DND-41 (cell line): ENCODE measurements around the gene COPE.

Experiments
- ATAC-seq: fragments of 200-7000 bp; cut with Tn5 transposase; 3 replicates; pipeline ENCODE4 v1.9.1; 2021; ENCODE audit warnings: low read depth; ENCODE audit not compliant: insufficient read depth
- DNase-seq: peaks from one replicate; pipeline ENCODE4 v3.0.0-alpha.2; 2020
- H2AFZ ChIP-seq: 2 replicates; pipeline ENCODE4 v1.6.0; 2012; ENCODE audit warnings: low read depth, low read length
- H3K27ac ChIP-seq: 2 replicates; pipeline ENCODE4 v1.5.1; 2012; ENCODE audit warnings: low read length, inconsistent platforms
- H3K27me3 ChIP-seq: fragments of 200-600 bp; sonication (generic); 2 replicates; pipeline ENCODE4 v1.6.0; 2012; ENCODE audit warnings: low read length, mild to moderate bottlenecking, inconsistent platforms; ENCODE audit not compliant: insufficient read depth, poor library complexity
- H3K36me3 ChIP-seq: 2 replicates; pipeline ENCODE4 v1.5.1; 2012; ENCODE audit warnings: low read length, inconsistent platforms; ENCODE audit not compliant: insufficient read depth
- H3K4me1 ChIP-seq: 2 replicates; pipeline ENCODE4 v1.5.1; 2012; ENCODE audit warnings: mild to moderate bottlenecking, low read length; ENCODE audit not compliant: insufficient read depth
- H3K4me2 ChIP-seq: 2 replicates; pipeline ENCODE4 v1.6.0; 2012; ENCODE audit warnings: mild to moderate bottlenecking, moderate library complexity, low read length, inconsistent platforms; ENCODE audit not compliant: insufficient read depth
- H3K4me3 ChIP-seq, 2 experiments: fragments of 200-600 bp in 1 of 2; shearing (Covaris generic) in 1 of 2; 2 replicates each; pipeline ENCODE4 v1.5.1; 2012 to 2016; ENCODE audit warnings: inconsistent platforms in 2 of 2, low read length in 2 of 2, mild to moderate bottlenecking in 2 of 2, low read depth in 1 of 2, moderate library complexity in 1 of 2
- H3K79me2 ChIP-seq: 2 replicates; pipeline ENCODE4 v1.6.0; 2012; ENCODE audit warnings: low read length, inconsistent platforms; ENCODE audit not compliant: insufficient read depth
- H3K9ac ChIP-seq: 2 replicates; pipeline ENCODE4 v1.6.0; 2012; ENCODE audit warnings: low read depth, mild to moderate bottlenecking, inconsistent platforms, low read length, moderate library complexity
- H3K9me3 ChIP-seq: 2 replicates; pipeline ENCODE4 v1.5.1; 2012; ENCODE audit warnings: low read length, moderate library complexity, mild to moderate bottlenecking, inconsistent platforms; ENCODE audit not compliant: insufficient read depth, severe bottlenecking
- H4K20me1 ChIP-seq: 2 replicates; pipeline ENCODE4 v1.6.0; 2012; ENCODE audit warnings: low read length; ENCODE audit not compliant: insufficient read depth
- EZH2 ChIP-seq: IDR thresholded peaks from 3 replicates; pipeline ENCODE4 v1.6.1; 2012; ENCODE audit warnings: borderline replicate concordance, low read depth, mild to moderate bottlenecking, moderate library complexity, low read length, inconsistent platforms; ENCODE audit not compliant: severe bottlenecking
- TF ChIP-seq, protein P1 (sequence below): IDR thresholded peaks from 2 replicates; pipeline ENCODE4 v1.5.1; 2012; ENCODE audit warnings: borderline replicate concordance, low read length, moderate library complexity, mild to moderate bottlenecking; ENCODE audit not compliant: poor library complexity, severe bottlenecking; ENCODE audit errors: extremely low read depth

The COPE gene

DNA sequence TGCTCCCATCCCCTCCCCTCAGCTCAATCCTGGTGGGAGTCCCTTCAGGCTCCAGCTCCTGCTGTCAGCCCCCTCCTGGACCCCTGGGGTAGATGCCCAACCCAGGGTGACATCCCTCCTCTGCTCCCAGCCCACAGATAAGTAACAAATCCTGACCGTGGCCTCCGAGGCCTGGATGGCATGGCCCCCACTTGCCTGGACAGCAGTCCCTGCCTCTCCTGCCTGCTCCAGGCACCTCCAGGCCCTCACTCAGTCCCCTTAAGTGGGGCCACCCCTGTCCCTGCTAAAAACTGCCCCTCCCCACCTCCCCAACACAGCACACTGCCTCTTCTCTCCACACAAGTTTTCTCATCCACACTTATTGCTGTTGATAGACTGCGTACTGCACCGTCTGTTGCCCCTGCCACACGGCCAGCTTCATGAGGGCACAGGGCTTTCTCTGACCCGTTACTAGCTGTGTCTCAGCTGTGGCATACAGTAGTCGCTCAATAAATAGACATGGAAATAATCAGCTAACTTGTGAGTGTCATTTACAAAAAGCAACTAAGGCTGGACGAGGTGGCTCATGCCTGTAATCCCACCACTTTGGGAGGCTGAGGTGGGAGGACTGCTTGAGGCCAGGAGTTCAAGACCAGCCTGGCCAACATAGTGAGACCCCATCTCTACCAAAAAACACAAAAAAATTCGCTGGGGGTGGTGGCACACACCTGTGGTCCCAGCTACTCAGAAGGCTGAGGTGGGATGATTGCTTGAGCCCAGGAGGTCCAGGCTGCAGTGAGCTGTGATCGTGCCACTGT, 29.0 kb downstream of the COPE start:
- TF ChIP-seq, protein P1, sequence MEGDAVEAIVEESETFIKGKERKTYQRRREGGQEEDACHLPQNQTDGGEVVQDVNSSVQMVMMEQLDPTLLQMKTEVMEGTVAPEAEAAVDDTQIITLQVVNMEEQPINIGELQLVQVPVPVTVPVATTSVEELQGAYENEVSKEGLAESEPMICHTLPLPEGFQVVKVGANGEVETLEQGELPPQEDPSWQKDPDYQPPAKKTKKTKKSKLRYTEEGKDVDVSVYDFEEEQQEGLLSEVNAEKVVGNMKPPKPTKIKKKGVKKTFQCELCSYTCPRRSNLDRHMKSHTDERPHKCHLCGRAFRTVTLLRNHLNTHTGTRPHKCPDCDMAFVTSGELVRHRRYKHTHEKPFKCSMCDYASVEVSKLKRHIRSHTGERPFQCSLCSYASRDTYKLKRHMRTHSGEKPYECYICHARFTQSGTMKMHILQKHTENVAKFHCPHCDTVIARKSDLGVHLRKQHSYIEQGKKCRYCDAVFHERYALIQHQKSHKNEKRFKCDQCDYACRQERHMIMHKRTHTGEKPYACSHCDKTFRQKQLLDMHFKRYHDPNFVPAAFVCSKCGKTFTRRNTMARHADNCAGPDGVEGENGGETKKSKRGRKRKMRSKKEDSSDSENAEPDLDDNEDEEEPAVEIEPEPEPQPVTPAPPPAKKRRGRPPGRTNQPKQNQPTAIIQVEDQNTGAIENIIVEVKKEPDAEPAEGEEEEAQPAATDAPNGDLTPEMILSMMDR = no peak
- no peak for TF ChIP-seq EZH2
- Histone ChIP-seq H2AFZ (no peak overlapping the region), H3K4me1 (no peaks in the 10 kb centered on the region), H3K36me3 (no peaks in the 10 kb centered on the region), H3K9me3 (no peaks in the 10 kb centered on the region), H3K27ac (no peak overlapping the region), H3K79me2 (no peaks in the 10 kb centered on the region), H4K20me1 (no peaks in the 10 kb centered on the region), H3K9ac (no peak overlapping the region), H3K4me3 (no peak overlapping the region), H3K27me3 (no peaks in the 10 kb centered on the region), H3K4me2 (no peak overlapping the region)
- no peak for DNase-seq
- no peak for ATAC-seq

DNA sequence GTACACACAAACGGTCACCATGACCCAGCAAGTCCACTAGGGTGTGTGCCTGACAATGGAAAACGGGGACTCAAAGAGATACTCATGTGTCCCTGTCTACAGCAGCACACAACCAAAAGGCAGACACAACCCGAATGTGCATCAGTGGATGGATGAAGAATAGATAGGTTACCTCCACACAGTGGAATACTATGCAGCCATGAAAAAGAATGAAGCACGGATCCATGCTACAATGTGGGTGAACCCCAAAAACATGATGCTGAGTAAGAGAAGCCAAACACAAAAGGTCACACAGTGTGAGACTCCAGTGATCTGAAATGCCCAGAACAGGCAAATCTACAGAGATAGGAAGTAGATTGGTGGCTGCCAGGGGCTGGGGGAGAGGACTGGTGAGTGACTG, 32.2 kb downstream of the COPE start:
- ATAC-seq (no peak), DNase-seq (no peak)
- Histone ChIP-seq H3K27ac (no peak overlapping the region), H3K4me2 (no peak overlapping the region), H3K9ac (no peak overlapping the region), H3K4me1 (no peaks in the 10 kb centered on the region), H3K9me3 (no peaks in the 10 kb centered on the region), H3K79me2 (no peaks in the 10 kb centered on the region), H3K36me3 (no peaks in the 10 kb centered on the region), H4K20me1 (no peaks in the 10 kb centered on the region), H2AFZ (no peak overlapping the region), H3K27me3 (no peaks in the 10 kb centered on the region), H3K4me3 (no peak overlapping the region)
- TF ChIP-seq, protein P1 = no peak
- TF ChIP-seq EZH2 = no peak

DNA sequence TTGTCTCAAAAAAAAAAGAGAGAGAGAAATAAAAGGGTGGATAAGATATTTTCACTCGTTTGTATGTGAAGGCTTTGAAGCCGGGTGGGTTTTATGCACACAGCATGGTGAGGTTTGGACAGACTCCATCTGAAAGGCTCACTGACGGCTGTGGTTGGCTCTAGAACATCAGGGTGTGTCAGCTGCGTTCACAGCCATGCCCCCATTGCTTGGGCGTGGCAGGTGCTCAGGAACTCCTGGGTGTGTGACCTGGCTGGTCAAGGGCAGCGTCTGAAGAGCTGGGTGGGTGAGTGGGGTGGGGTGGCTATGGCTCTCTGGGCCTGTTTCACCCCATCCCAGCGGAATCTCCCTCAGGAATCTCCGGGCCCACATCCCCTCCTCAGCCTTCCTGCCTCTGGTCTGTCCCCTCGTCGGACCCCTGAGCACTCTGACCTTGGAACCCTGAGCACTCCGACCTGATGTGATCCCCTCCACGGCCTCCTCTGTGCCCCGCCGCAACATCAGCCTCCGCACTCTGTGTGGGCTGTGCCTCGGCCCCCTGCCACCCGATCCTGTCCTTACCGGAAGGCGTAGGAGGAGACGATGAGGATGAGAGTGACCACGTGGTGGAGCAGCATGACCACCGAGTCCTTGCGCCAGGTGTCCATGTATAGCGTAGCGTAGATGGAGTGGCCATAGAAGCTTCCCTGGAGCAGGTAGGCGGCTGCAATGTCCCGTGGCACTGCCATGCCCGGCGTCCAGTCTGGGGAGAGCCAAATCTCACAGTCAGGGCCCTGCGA, 35.5 kb downstream of the COPE start:
- no peaks in the 10 kb centered on the region for H3K9me3 ChIP-seq
- no peak for DNase-seq
- H2AFZ ChIP-seq = no peak overlapping the region
- no peak overlapping the region for H3K4me3 ChIP-seq
- H3K27ac ChIP-seq = no peak overlapping the region
- no peaks in the 10 kb centered on the region for H3K27me3 ChIP-seq
- no peak overlapping the region for H3K9ac ChIP-seq
- H3K4me2 ChIP-seq = no peak overlapping the region
- H3K79me2 ChIP-seq = no peaks in the 10 kb centered on the region
- peaks cover 3% of the 10 kb centered on the region; the same call in 1 of the 2 replicates for H4K20me1 ChIP-seq
- H3K4me1 ChIP-seq = no peaks in the 10 kb centered on the region
- H3K36me3 ChIP-seq = no peaks in the 10 kb centered on the region
- no peak for ATAC-seq
- TF ChIP-seq, protein P1 = no peak
- TF ChIP-seq EZH2 = no peak
